Measurements from ENCODE around the gene ERCC5.

DNA sequence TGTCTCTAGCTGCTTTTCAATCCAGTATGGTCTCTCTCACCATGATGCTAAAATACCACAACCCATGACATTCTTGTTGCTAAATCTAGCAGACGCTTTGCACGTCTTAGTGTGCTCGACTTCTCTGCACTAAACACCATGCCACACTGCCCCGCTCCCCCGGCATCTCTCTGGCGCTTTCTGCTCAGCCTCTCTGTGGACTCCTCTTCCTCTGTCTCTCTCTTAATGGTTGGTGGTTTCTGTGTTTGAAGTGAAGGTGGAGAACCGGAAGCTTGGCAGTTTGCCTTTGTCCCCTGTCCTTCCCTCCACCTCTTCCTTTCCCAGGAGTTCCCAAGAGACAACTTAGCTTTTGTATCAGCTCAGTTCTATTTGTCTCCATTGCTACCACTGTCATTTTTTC lies 8.8 kb downstream of the ERCC5 start:
- TF ChIP-seq, protein P1, sequence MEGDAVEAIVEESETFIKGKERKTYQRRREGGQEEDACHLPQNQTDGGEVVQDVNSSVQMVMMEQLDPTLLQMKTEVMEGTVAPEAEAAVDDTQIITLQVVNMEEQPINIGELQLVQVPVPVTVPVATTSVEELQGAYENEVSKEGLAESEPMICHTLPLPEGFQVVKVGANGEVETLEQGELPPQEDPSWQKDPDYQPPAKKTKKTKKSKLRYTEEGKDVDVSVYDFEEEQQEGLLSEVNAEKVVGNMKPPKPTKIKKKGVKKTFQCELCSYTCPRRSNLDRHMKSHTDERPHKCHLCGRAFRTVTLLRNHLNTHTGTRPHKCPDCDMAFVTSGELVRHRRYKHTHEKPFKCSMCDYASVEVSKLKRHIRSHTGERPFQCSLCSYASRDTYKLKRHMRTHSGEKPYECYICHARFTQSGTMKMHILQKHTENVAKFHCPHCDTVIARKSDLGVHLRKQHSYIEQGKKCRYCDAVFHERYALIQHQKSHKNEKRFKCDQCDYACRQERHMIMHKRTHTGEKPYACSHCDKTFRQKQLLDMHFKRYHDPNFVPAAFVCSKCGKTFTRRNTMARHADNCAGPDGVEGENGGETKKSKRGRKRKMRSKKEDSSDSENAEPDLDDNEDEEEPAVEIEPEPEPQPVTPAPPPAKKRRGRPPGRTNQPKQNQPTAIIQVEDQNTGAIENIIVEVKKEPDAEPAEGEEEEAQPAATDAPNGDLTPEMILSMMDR (IDR thresholded peaks at IDR 0.05) = no peak
- no peak for TF ChIP-seq POLR2A (IDR thresholded peaks at IDR 0.05)

Measured in heart left ventricle (tissue), 13 donors.